HCT116 (cell line): ENCODE data around the gene SCGB1A1.

ENCODE experiments used
- CBX3 ChIP-seq: IDR thresholded peaks from 2 replicates; pipeline ENCODE4 v1.6.1; 2012; ENCODE audit warnings: low read depth
- EGR1 ChIP-seq: IDR thresholded peaks from 2 replicates; pipeline ENCODE4 v1.6.1; 2012; ENCODE audit warnings: low read depth
- EZH2 ChIP-seq: fragments of 200-600 bp; sonication (generic); IDR thresholded peaks from 2 replicates; pipeline ENCODE4 v1.6.1; 2017; ENCODE audit warnings: antibody characterized with exemption, mixed run types
- POLR2A ChIP-seq: IDR thresholded peaks from 2 replicates; pipeline ENCODE4 v1.7.0; 2011; ENCODE audit warnings: borderline replicate concordance; ENCODE audit not compliant: insufficient read depth, insufficient read length; ENCODE audit errors: extremely low read depth
- TF ChIP-seq, protein P1 (sequence below), 3 experiments: fragments of 200-600 bp in 1 of 3; sonication (generic) in 1 of 3; IDR thresholded peaks in 2 of 3; conservative IDR thresholded peaks in 1 of 3; 2 replicates each; pipeline ENCODE4 v1.5.1; 2012 to 2017; ENCODE audit warnings: low read depth in 2 of 3, low read length in 2 of 3, antibody characterized with exemption in 1 of 3, borderline replicate concordance in 1 of 3, control low read depth in 1 of 3, mild to moderate bottlenecking in 1 of 3, mixed read lengths in 1 of 3, mixed run types in 1 of 3, moderate library complexity in 1 of 3; ENCODE audit not compliant: insufficient read depth in 1 of 3

DNA sequence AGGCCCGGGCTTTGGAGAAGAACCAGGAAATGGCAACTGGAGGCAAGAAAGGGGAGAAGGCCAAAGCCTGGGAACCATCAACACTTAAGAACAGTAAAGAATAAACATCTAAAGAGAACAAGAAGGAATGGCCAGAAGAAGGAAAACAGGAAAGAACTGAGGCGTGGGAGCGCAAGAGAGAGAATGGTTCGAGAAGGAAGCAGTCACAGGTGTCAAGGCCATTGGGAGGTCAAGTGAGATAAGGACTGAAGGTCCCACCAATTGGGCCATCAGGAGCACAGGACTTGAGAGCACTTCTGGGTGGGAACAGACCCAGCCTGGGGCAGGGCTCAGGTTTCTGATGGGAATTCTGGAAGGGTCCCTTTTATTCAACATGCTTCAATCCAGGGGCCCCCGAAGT lies 697 bp upstream of the SCGB1A1 start:
- TF ChIP-seq EGR1 (no peak), POLR2A (no peak), CBX3 (no peak), EZH2 (no peak)
- TF ChIP-seq, protein P1, sequence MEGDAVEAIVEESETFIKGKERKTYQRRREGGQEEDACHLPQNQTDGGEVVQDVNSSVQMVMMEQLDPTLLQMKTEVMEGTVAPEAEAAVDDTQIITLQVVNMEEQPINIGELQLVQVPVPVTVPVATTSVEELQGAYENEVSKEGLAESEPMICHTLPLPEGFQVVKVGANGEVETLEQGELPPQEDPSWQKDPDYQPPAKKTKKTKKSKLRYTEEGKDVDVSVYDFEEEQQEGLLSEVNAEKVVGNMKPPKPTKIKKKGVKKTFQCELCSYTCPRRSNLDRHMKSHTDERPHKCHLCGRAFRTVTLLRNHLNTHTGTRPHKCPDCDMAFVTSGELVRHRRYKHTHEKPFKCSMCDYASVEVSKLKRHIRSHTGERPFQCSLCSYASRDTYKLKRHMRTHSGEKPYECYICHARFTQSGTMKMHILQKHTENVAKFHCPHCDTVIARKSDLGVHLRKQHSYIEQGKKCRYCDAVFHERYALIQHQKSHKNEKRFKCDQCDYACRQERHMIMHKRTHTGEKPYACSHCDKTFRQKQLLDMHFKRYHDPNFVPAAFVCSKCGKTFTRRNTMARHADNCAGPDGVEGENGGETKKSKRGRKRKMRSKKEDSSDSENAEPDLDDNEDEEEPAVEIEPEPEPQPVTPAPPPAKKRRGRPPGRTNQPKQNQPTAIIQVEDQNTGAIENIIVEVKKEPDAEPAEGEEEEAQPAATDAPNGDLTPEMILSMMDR (IDR thresholded peaks at IDR 0.05 in 2 of 3, conservative IDR thresholded peaks at IDR 0.05 in 1 of 3; ENCODE audit: borderline replicate concordance in 1 of 3, insufficient read depth in 1 of 3, low read depth in 2 of 3, low read length in 2 of 3): no peak
